Pancreas (tissue), 10 donors: Measurements from ENCODE around the gene INF2. TPM values are rescaled to one million over a fixed set of nuclear protein-coding genes. Genes with fewer than 3 reads are reported as not detected.

Experiments
- ATAC-seq, 4 donors: fragments of 200-7000 bp; cut with Tn5 transposase; one replicate each; pipeline versions ENCODE4 v1.8.0 to v1.9.1; 2020; ENCODE audit warnings: mild to moderate bottlenecking in 4 of 4, moderate library complexity in 4 of 4
- DNase-seq, 6 donors: peaks; one replicate each; pipeline ENCODE4 v3.0.0-alpha.2; 2020
- FAIRE-seq: peaks from 2 replicates; lab custom pipeline; 2012; peaks lifted over from hg19 to GRCh38; lab: Jason Lieb, UNC
- H3K27ac ChIP-seq, 4 donors: fragments of 200-600 bp; sonication (generic); 1 replicate in 3 of 4; 2 replicates in 1 of 4; pipeline versions ENCODE4 v1.5.0 to v1.8.0; 2020
- H3K27me3 ChIP-seq, 4 donors: fragments of 200-600 bp; one replicate each; pipeline ENCODE4 v1.8.0; 2021
- H3K36me3 ChIP-seq, 3 donors: fragments of 200-600 bp; sonication (generic) in 1 of 3; one replicate each; pipeline versions ENCODE4 v1.5.0 to v1.8.0; 2020 to 2021
- H3K4me1 ChIP-seq, 3 donors: fragments of 200-600 bp; one replicate each; pipeline ENCODE4 v1.8.0; 2021
- H3K4me3 ChIP-seq, 4 donors: fragments of 200-600 bp; sonication (generic) in 2 of 4; one replicate each; pipeline versions ENCODE4 v1.5.0 to v1.8.0; 2020 to 2021
- H3K9me3 ChIP-seq, 4 donors: fragments of 200-600 bp; one replicate each; pipeline ENCODE4 v1.8.0; 2021
- CTCF ChIP-seq, 4 donors: fragments of 200-600 bp; sonication (generic) in 3 of 4; IDR thresholded peaks; one replicate each; pipeline versions ENCODE4 v1.5.0 to v1.8.0; 2021; ENCODE audit warnings: antibody characterized with exemption in 4 of 4
- WGBS, 2 donors: extraction: QIAGEN DNeasy Blood & Tissue Kit; methylation state at CpG; one replicate each; pipeline ENCODE4 v1.1.7; 2013; 5-methylcytosine and 5-hydroxymethylcytosine counted together
- intact Hi-C, 3 donors: fragments of 100-400 bp; cut with DNase I; formaldehyde crosslinking; loops; one replicate each; pipeline versions ENCODE4 v1.11.1 to v1.14.2; 2022
- polyA plus RNA-seq, 2 donors: library from polyadenylated mRNA; stranded (reverse); fragments of 200-250 nt; gene quantifications; one replicate each; pipeline ENCODE4 v1.2.3, GENCODE V29; 2013
- total RNA-seq, 6 donors: library from RNA; stranded (reverse); fragmentation: NEBNext Ultra II Directional in 4 of 6; extraction: Animal tissue kit (Norgen Biotek cat#: 25700) in 4 of 6; gene quantifications; one replicate each; pipeline versions ENCODE4 v1.2.1 to v1.2.4, GENCODE V29; 2021 to 2023
- donor health status: healthy with polysubstance abuse.
- donor health status: DM: no; HTN: no; CAD: no; lungs with moderate emphysema.
- donor health status: DM: no; HTN: no; CAD: no.
- donor health status: control.
- donor health status: control.
- donor health status: Bipolar disorder and iron deficiency.
- donor health status: DM: yes; HTN: yes; CAD: no.
- donor health status: DM: no; HTN: no; CAD: no.
- donor health status: DM: no; HTN: no; CAD: no.
- donor health status: DM: yes; HTN: yes; CAD: no.

Gene INF2
- total RNA-seq, result 10 to 100 TPM; 20.4 to 41.1 (median 23.0) TPM
- polyA plus RNA-seq, result 10 to 100 TPM; 79.5 to 80.8 TPM

DNA sequence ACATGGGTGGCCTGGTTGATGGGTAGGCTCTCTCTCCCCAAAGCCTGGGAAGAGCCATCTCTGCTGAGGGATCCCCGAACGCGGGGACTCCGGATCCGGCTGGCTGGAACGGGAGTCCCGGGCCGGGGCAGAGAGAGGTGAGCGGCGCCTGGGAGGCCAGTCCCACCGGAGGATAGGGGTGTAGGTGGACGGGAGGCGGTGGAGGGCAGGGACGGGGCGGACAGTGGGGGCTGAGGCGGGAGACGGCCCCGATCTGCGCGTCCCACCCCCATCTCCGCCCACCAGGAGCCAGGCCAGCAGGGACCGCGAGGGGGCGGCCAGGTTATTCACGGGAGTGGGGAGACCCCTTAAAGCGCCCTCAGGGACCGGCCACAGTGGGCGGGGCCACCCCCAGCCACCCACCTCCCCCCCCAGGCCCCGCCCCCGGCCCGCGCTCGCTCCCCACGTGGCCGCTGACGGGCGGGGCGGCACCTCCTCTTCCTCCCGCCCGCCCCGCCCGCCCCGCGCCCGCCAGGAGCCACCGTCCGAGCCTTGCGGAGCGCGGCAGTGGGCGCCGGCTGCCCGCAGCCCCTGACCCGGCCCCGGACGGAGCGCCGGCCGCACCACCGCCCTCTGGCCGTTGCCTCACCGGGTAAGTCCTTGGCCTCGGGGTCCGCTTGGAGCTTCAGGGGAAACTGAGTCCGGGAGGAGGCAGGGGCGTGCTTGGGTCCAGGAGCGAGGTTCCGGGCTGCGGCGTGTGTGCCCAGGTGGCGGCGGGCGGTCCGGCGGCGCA is at the start of gene INF2:
TSS of gene INF2 (plus strand) at position 510 of the 772 bp plus-strand sequence. CDS start 11,748 bp downstream, outside the sequence.
- TF ChIP-seq CTCF (IDR thresholded peaks at IDR 0.05), result no peak
- H3K27me3 ChIP-seq, result no peaks in the 10 kb centered on the region
- peak within 1 kb of the TSS; percentile 67 to 97 (median 87) for H3K4me3 ChIP-seq
- H3K4me1 ChIP-seq, result peaks cover 10 to 20% (median 11%) of the 10 kb centered on the region in 3 donors
- intact Hi-C loops, result no loop called here
- peak within 1 kb of the TSS; percentile 78 to 89 (median 83) for H3K27ac ChIP-seq
- ATAC-seq (peak; percentile 72 to 78 (median 74)), FAIRE-seq (no peak), DNase-seq (peak; percentile 62 to 88 (median 71))
- no peaks in the 10 kb centered on the region for H3K36me3 ChIP-seq
- WGBS, 2 donors, result 1 to 2% methylated on average over 18 to 74 of the region's 76 CpGs
- no peaks in the 10 kb centered on the region for H3K9me3 ChIP-seq

- Histone ChIP-seq H3K4me1 (peaks cover 0 to 6% (median 0%) of the 10 kb centered on the region in 3 donors), H3K36me3 (no peaks in the 10 kb centered on the region), H3K9me3 (no peaks in the 10 kb centered on the region), H3K27me3 (no peaks in the 10 kb centered on the region), H3K27ac (no peak overlapping the region), H3K4me3 (no peak overlapping the region)
- ATAC-seq (peak; percentile 90 to 96 (median 94)), FAIRE-seq (no peak), DNase-seq (peak in 5 of 6 donors; percentile 35 to 89 (median 74))
- 4 to 6% methylated on average over 24 of the region's 24 CpGs for WGBS, 2 donors
- intact Hi-C loops, result loop anchor here in 2 of 3 donors (5.0 to 10.0 kb wide), 2 partner anchors 495 to 503 kb away; partner anchors contain the start of gene KIF26A (in 1 of the 2)
- peak; percentile 73 to 87 (median 84) for TF ChIP-seq CTCF (IDR thresholded peaks at IDR 0.05)
These were observed 49.4 kb upstream of the INF2 start for GRCh38 chr14:104639885-104640548.

- DNase-seq (no peak), ATAC-seq (no peak), FAIRE-seq (no peak)
- intact Hi-C loops, result loop anchor here in 1 of 3 donors (10.0 kb wide), 1 partner anchor 496 kb away; no protein-coding TSS in a partner anchor
- TF ChIP-seq CTCF (IDR thresholded peaks at IDR 0.05), result no peak
- Histone ChIP-seq H3K9me3 (no peaks in the 10 kb centered on the region), H3K27ac (no peak overlapping the region), H3K4me3 (no peak overlapping the region), H3K4me1 (peaks cover 0 to 6% (median 0%) of the 10 kb centered on the region in 3 donors), H3K36me3 (no peaks in the 10 kb centered on the region), H3K27me3 (no peaks in the 10 kb centered on the region)
- 62 to 71% methylated on average over 10 of the region's 10 CpGs for WGBS, 2 donors
These were observed 48.7 kb upstream of the INF2 start for GRCh38 chr14:104640681-104641080.

GRCh38 chr14:104641753-104642539 is 47.5 kb upstream of the INF2 start:
- no peak for TF ChIP-seq CTCF (IDR thresholded peaks at IDR 0.05)
- Histone ChIP-seq H3K27me3 (no peaks in the 10 kb centered on the region), H3K4me1 (peaks cover 0 to 6% (median 0%) of the 10 kb centered on the region in 3 donors), H3K4me3 (no peak overlapping the region), H3K9me3 (no peaks in the 10 kb centered on the region), H3K36me3 (no peaks in the 10 kb centered on the region), H3K27ac (no peak overlapping the region)
- no peak for ATAC-seq
- FAIRE-seq, result no peak
- DNase-seq, result peak in 1 of 6 donors; percentile 64
- intact Hi-C loops, result loop anchor here in 1 of 3 donors (10.0 kb wide), 1 partner anchor 497 kb away; no protein-coding TSS in a partner anchor
- WGBS, 2 donors, result 72 to 76% methylated on average over 23 of the region's 23 CpGs
